OCI-LY1 (cell line): ENCODE data around the gene GOLGA6L10.
"Not testable (repeated sequence)": the region's sequence is repeated elsewhere in the genome, so short reads cannot be mapped to it uniquely, and the experiment has no call there.

Experiments
- H2AFZ ChIP-seq: fragments of 200-600 bp; sonication (generic), shearing (Covaris generic); 2 replicates; pipeline ENCODE4 v1.6.0; 2014; ENCODE audit warnings: antibody characterized with exemption, mild to moderate bottlenecking, low read length
- H3F3A ChIP-seq: fragments of 200-600 bp; sonication (generic), shearing (Covaris generic); 2 replicates; pipeline ENCODE4 v1.6.0; 2014; ENCODE audit warnings: mild to moderate bottlenecking, antibody characterized with exemption, low read length, moderate library complexity; ENCODE audit not compliant: insufficient read depth
- H3K27ac ChIP-seq: fragments of 200-600 bp; sonication (generic); 2 replicates; pipeline ENCODE4 v1.5.1; 2014; ENCODE audit warnings: low read length, mixed run types, mild to moderate bottlenecking, low read depth; ENCODE audit not compliant: poor library complexity, severe bottlenecking
- H3K27me3 ChIP-seq: fragments of 200-600 bp; sonication (generic); 2 replicates; pipeline ENCODE4 v1.6.0; 2014; ENCODE audit warnings: antibody characterized with exemption, mild to moderate bottlenecking, low read length, moderate library complexity; ENCODE audit not compliant: insufficient read depth
- H3K36me3 ChIP-seq: fragments of 200-600 bp; sonication (generic); 2 replicates; pipeline ENCODE4 v1.6.1; 2014; ENCODE audit warnings: mild to moderate bottlenecking, antibody characterized with exemption, low read length, moderate library complexity, mixed read lengths; ENCODE audit not compliant: insufficient read depth
- H3K4me1 ChIP-seq: fragments of 200-600 bp; sonication (generic); 2 replicates; pipeline ENCODE4 v1.5.1; 2014; ENCODE audit warnings: mild to moderate bottlenecking, low read length, moderate library complexity; ENCODE audit not compliant: insufficient read depth, severe bottlenecking
- H3K4me2 ChIP-seq: fragments of 200-600 bp; sonication (generic), shearing (Covaris generic); 2 replicates; pipeline ENCODE4 v1.6.1; 2014; ENCODE audit warnings: low read length
- H3K4me3 ChIP-seq: fragments of 200-600 bp; sonication (generic); 2 replicates; pipeline ENCODE4 v1.5.1; 2014; ENCODE audit warnings: low read length, low read depth, mild to moderate bottlenecking, mixed read lengths; ENCODE audit not compliant: poor library complexity, severe bottlenecking
- H3K79me2 ChIP-seq: fragments of 200-600 bp; shearing (Covaris generic); 2 replicates; pipeline ENCODE4 v1.6.1; 2016; ENCODE audit warnings: mixed run types, low read length, mixed read lengths; ENCODE audit not compliant: insufficient read depth
- H3K9ac ChIP-seq: fragments of 200-600 bp; sonication (generic), shearing (Covaris generic); 2 replicates; pipeline ENCODE4 v1.6.1; 2014; ENCODE audit warnings: mild to moderate bottlenecking, low read length, mixed read lengths
- H3K9me2 ChIP-seq: fragments of 200-600 bp; sonication (generic), shearing (Covaris generic); 2 replicates; pipeline ENCODE4 v1.6.1; 2014; ENCODE audit warnings: low read depth, mild to moderate bottlenecking, low read length, mixed read lengths
- H3K9me3 ChIP-seq: fragments of 200-600 bp; shearing (Covaris generic); 2 replicates; pipeline ENCODE4 v1.6.1; 2014; ENCODE audit warnings: low read length, mixed read lengths
- H4K20me1 ChIP-seq: fragments of 200-600 bp; sonication (generic), shearing (Covaris generic); 2 replicates; pipeline ENCODE4 v1.6.0; 2016; ENCODE audit warnings: mild to moderate bottlenecking, low read length; ENCODE audit not compliant: insufficient read depth
- EZH2 ChIP-seq: fragments of 200-600 bp; sonication (generic), shearing (Covaris generic); IDR thresholded peaks from 2 replicates; pipeline ENCODE4 v1.8.0; 2017; ENCODE audit warnings: borderline replicate concordance, mixed run types, mild to moderate bottlenecking, antibody characterized with exemption, low read length, moderate library complexity, mixed read lengths
- TF ChIP-seq, protein P1 (sequence below): fragments of 200-600 bp; sonication (generic), shearing (Covaris generic); IDR thresholded peaks from 2 replicates; pipeline ENCODE4 v1.5.1; 2017; ENCODE audit warnings: mild to moderate bottlenecking, antibody characterized with exemption, low read length, moderate library complexity, mixed read lengths

The GOLGA6L10 gene

DNA sequence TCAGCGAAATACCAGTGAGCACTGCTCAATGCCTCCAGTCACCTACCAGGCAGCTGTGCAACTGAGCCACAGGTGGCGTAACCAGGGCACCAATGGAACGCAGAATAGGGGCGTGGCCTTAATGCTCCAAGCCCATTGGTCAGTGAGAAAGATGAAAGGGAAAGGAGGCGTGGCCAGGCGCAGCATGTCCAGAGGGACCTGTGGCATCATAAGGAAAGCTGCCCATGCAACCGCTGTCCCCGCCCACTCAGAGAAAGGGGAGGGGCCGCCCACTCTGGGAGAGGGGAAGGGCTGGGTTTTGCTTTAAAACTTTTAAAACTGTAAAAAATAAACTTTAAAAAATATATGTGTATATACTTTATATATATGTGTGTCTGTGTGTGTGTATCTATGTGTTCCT is at the start of gene GOLGA6L10:
Gene GOLGA6L10, minus strand, starts transcription at position 101 of the 400 bp plus-strand sequence. Its CDS starts 100 bp downstream, at position 1.
- not testable (repeated sequence) for H3K27me3 ChIP-seq, H3K79me2 ChIP-seq, H3K4me2 ChIP-seq, H3K9me3 ChIP-seq, H3K9me2 ChIP-seq, H3F3A ChIP-seq, H3K4me3 ChIP-seq, H3K9ac ChIP-seq, H3K27ac ChIP-seq, H4K20me1 ChIP-seq, H2AFZ ChIP-seq, H3K36me3 ChIP-seq, H3K4me1 ChIP-seq

GRCh38 chr15:82398785-82399184 is 49.5 kb upstream of the GOLGA6L10 start:
- H3K9me3 ChIP-seq: no peaks in the 10 kb centered on the region
- peak overlapping the region; percentile 34; the same call in 1 of the 2 replicates for H3K9ac ChIP-seq
- no peaks in the 10 kb centered on the region for H3K36me3 ChIP-seq
- H3F3A ChIP-seq: no peaks in the 10 kb centered on the region
- H3K4me1 ChIP-seq: peaks cover 39% of the 10 kb centered on the region
- peak overlapping the region; percentile 36 for H3K4me3 ChIP-seq
- no peak overlapping the region for H2AFZ ChIP-seq
- TF ChIP-seq, protein P1, sequence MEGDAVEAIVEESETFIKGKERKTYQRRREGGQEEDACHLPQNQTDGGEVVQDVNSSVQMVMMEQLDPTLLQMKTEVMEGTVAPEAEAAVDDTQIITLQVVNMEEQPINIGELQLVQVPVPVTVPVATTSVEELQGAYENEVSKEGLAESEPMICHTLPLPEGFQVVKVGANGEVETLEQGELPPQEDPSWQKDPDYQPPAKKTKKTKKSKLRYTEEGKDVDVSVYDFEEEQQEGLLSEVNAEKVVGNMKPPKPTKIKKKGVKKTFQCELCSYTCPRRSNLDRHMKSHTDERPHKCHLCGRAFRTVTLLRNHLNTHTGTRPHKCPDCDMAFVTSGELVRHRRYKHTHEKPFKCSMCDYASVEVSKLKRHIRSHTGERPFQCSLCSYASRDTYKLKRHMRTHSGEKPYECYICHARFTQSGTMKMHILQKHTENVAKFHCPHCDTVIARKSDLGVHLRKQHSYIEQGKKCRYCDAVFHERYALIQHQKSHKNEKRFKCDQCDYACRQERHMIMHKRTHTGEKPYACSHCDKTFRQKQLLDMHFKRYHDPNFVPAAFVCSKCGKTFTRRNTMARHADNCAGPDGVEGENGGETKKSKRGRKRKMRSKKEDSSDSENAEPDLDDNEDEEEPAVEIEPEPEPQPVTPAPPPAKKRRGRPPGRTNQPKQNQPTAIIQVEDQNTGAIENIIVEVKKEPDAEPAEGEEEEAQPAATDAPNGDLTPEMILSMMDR: no peak
- no peak for TF ChIP-seq EZH2
- peak overlapping the region; percentile 94 for H3K27ac ChIP-seq
- no peaks in the 10 kb centered on the region for H4K20me1 ChIP-seq
- peak overlapping the region; percentile 44; the same call in 1 of the 2 replicates for H3K4me2 ChIP-seq
- H3K79me2 ChIP-seq: no peaks in the 10 kb centered on the region
- no peaks in the 10 kb centered on the region for H3K27me3 ChIP-seq
- no peaks in the 10 kb centered on the region for H3K9me2 ChIP-seq

GRCh38 chr15:82397817-82398216 is 48.5 kb upstream of the GOLGA6L10 start:
- Histone ChIP-seq H2AFZ (no peak overlapping the region), H3K79me2 (no peaks in the 10 kb centered on the region), H3K9me2 (no peaks in the 10 kb centered on the region), H3K9me3 (no peaks in the 10 kb centered on the region), H3K36me3 (no peaks in the 10 kb centered on the region), H3K9ac (no peak overlapping the region), H3K27ac (no peak overlapping the region), H3K4me1 (peaks cover 35% of the 10 kb centered on the region), H3K4me2 (no peak overlapping the region), H4K20me1 (no peaks in the 10 kb centered on the region), H3K27me3 (no peaks in the 10 kb centered on the region), H3F3A (no peaks in the 10 kb centered on the region), H3K4me3 (no peak overlapping the region)
- TF ChIP-seq, protein P1: no peak
- TF ChIP-seq EZH2: no peak

- H4K20me1 ChIP-seq, H3K79me2 ChIP-seq, H3K4me2 ChIP-seq, H3K9me2 ChIP-seq, H3K27me3 ChIP-seq, H2AFZ ChIP-seq, H3K4me3 ChIP-seq, H3K36me3 ChIP-seq, H3K9me3 ChIP-seq, H3F3A ChIP-seq, H3K9ac ChIP-seq, H3K27ac ChIP-seq: not testable (repeated sequence)
- H3K4me1 ChIP-seq: peaks cover 25% of the 10 kb centered on the region
Observed at GRCh38 chr15:82395788-82396187, 46.5 kb upstream of the GOLGA6L10 start.
